HepG2 (cell line): ENCODE data around the gene MEP1B. TPM values are rescaled to one million over a fixed set of nuclear protein-coding genes. Genes with fewer than 3 reads are reported as not detected.

ENCODE experiments used
- PPARG ChIP-seq: conservative IDR thresholded peaks from 2 replicates; pipeline ENCODE4 v1.6.1; 2016; ENCODE audit warnings: missing biosample characterization, missing genetic modification reagents
- SNRNP70 ChIP-seq: fragments of 200-400 bp; formaldehyde crosslinking; IDR thresholded peaks from 2 replicates; pipeline ENCODE4 v1.6.1; 2017; ENCODE audit warnings: mild to moderate bottlenecking, low read depth, low read length, moderate library complexity
- ZFP36L2 ChIP-seq: sonication (generic); formaldehyde crosslinking; IDR thresholded peaks from 2 replicates; pipeline ENCODE4 v1.4.0; 2020; ENCODE audit warnings: missing genetic modification reagents
- ZNF124 ChIP-seq: sonication (generic); formaldehyde crosslinking; IDR thresholded peaks from 2 replicates; pipeline ENCODE4 v1.4.0; 2020; ENCODE audit warnings: missing genetic modification reagents
- ZNF510 ChIP-seq: sonication (generic); formaldehyde crosslinking; IDR thresholded peaks from 2 replicates; pipeline ENCODE4 v1.4.0; 2020; ENCODE audit warnings: low read depth, mild to moderate bottlenecking, missing genetic modification reagents
- ZNF737 ChIP-seq: sonication (generic); formaldehyde crosslinking; IDR thresholded peaks from 2 replicates; pipeline ENCODE4 v1.5.0; 2020; ENCODE audit warnings: missing genetic modification reagents, mild to moderate bottlenecking, borderline replicate concordance
- ZNF800 ChIP-seq: sonication (generic); formaldehyde crosslinking; IDR thresholded peaks from 2 replicates; pipeline ENCODE4 v1.4.0; 2020; ENCODE audit warnings: missing genetic modification reagents
- polyA plus RNA-seq, 8 experiments: library from polyadenylated mRNA; depleted of rRNA in 3 of 8; stranded (reverse) in 7 of 8; unstranded in 1 of 8; fragments of >200 nt; fragmentation: Illumina TruSeq in 4 of 8; extraction: Trizol in 4 of 8; gene quantifications; 2 replicates each; pipeline versions ENCODE4 v1.2.1 to v1.2.3, GENCODE V29; 2011 to 2016; ENCODE audit warnings: low read depth in 4 of 8, missing spikeins in 1 of 8, mixed read lengths in 1 of 8; ENCODE audit not compliant: insufficient read depth in 1 of 8
- small RNA-seq, 3 experiments: library from RNA; depleted of rRNA; stranded (forward); fragments of <200 nt; gene quantifications; one replicate each; pipeline ENCODE3, GENCODE V24; 2012; ENCODE audit warnings: low read depth in 2 of 3, low replicate concordance in 1 of 3; ENCODE audit not compliant: insufficient read length in 3 of 3, insufficient read depth in 2 of 3
- total RNA-seq, 5 experiments: library from RNA; depleted of rRNA; stranded (reverse); fragments of >200 nt; fragmentation: Illumina TruSeq; extraction: Trizol; gene quantifications; 2 replicates each; pipeline ENCODE4 v1.2.3, GENCODE V29; 2016; ENCODE audit warnings: low read depth in 1 of 5

MEP1B gene
- total and polyA plus RNA-seq, 2 of the 13 experiments (the other 11 are each of a cell fraction or from before 2014, with no cell fraction given): not detected

- TF ChIP-seq ZNF510 (CRISPR knock-in tag): no peak
- no peak for TF ChIP-seq ZNF737
- no peak for TF ChIP-seq PPARG (CRISPR knock-in tag)
- no peak for TF ChIP-seq ZFP36L2
- no peak for TF ChIP-seq SNRNP70
- no peak for TF ChIP-seq ZNF124
- no peak for TF ChIP-seq ZNF800 (CRISPR knock-in tag)
Measured at GRCh38 chr18:32267463-32267862, 77.6 kb downstream of the MEP1B start (continued).

Small RNAs within 50 kb of the gene (small RNA-seq; reads per million reads assigned to genes)
- gene RF00019: 0 reads per million in 3 experiments
- gene RNA5SP453: 0 reads per million in 3 experiments

Other genes with a start within 250 kb of the MEP1B start
- 34.6 and 45.0 TPM in 2 replicates for gene TRAPPC8, start 246.9 kb upstream of the MEP1B start, total RNA-seq (2016; rRNA removed; fragmentation: Illumina TruSeq; extraction: Trizol)
- gene TRAPPC8, start 246.9 kb upstream of the MEP1B start, polyA plus RNA-seq (2011; rRNA removed): 38.8 and 50.8 TPM in 2 replicates
- 0.58 and 1.3 TPM in 2 replicates for gene RNF125, start 171.2 kb upstream of the MEP1B start, total RNA-seq (2016; rRNA removed; fragmentation: Illumina TruSeq; extraction: Trizol)
- gene RNF125, start 171.2 kb upstream of the MEP1B start, polyA plus RNA-seq (2011; rRNA removed): 0.84 and 1.8 TPM in 2 replicates
- 33.6 and 44.8 TPM in 2 replicates for gene RNF138, start 98.2 kb upstream of the MEP1B start, total RNA-seq (2016; rRNA removed; fragmentation: Illumina TruSeq; extraction: Trizol)
- gene RNF138, start 98.2 kb upstream of the MEP1B start, polyA plus RNA-seq (2011; rRNA removed): 11.0 and 14.6 TPM in 2 replicates